Adipocyte (in vitro differentiated cells): ENCODE measurements around the gene LIMS4.
"Not testable (repeated sequence)": the region's sequence is repeated elsewhere in the genome, so short reads cannot be mapped to it uniquely, and the experiment has no call there.

Source experiments
- DNase-seq: peaks from one replicate; pipeline ENCODE4 v3.0.0-alpha.2; 2015; ENCODE audit warnings: low read depth
- H3K27me3 ChIP-seq: replicated peaks from 2 replicates; pipeline ENCODE4 v1.7.0; 2013; ENCODE audit warnings: mild to moderate bottlenecking, low read length, moderate library complexity; ENCODE audit not compliant: control insufficient read depth, insufficient read depth
- H3K36me3 ChIP-seq: 2 replicates; pipeline ENCODE4 v1.7.0; 2013; ENCODE audit warnings: low read length, mild to moderate bottlenecking, moderate library complexity; ENCODE audit not compliant: control insufficient read depth, insufficient read depth, severe bottlenecking
- H3K4me1 ChIP-seq: 2 replicates; pipeline ENCODE4 v1.7.0; 2013; ENCODE audit warnings: mild to moderate bottlenecking, low read length, moderate library complexity; ENCODE audit not compliant: control insufficient read depth, insufficient read depth
- H3K4me3 ChIP-seq: 2 replicates; pipeline ENCODE4 v1.7.0; 2013; ENCODE audit warnings: mild to moderate bottlenecking, low read length, moderate library complexity
- H3K9ac ChIP-seq: 2 replicates; pipeline ENCODE4 v1.7.0; 2013; ENCODE audit warnings: mild to moderate bottlenecking, low read length, moderate library complexity
- H3K9me3 ChIP-seq: 2 replicates; pipeline ENCODE4 v1.7.0; 2013; ENCODE audit warnings: mild to moderate bottlenecking, low read length, moderate library complexity; ENCODE audit not compliant: control insufficient read depth

The LIMS4 gene

DNA sequence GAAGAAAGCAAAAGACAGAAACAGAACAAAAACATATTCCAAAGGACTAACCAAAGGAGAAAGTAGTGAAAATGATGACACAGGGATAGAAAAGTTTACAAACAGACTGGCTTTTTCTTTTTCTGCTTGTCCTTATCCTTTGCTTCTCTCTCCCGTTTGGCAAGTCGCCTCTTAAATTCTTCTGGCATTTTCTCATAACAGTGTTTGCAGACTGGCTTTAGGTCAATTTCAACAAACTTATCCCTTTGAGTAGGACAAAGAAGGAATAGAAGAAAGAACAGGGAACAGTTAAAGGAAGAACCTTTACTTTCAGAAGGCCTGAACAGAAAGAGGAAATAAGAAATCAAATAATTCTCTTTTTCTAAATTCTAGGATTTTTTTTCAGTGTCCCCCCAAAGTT, 26.0 kb downstream of the LIMS4 start:
- H3K4me1 ChIP-seq, H3K36me3 ChIP-seq, H3K27me3 ChIP-seq, H3K4me3 ChIP-seq, H3K9me3 ChIP-seq, DNase-seq, H3K9ac ChIP-seq: not testable (repeated sequence)

DNA sequence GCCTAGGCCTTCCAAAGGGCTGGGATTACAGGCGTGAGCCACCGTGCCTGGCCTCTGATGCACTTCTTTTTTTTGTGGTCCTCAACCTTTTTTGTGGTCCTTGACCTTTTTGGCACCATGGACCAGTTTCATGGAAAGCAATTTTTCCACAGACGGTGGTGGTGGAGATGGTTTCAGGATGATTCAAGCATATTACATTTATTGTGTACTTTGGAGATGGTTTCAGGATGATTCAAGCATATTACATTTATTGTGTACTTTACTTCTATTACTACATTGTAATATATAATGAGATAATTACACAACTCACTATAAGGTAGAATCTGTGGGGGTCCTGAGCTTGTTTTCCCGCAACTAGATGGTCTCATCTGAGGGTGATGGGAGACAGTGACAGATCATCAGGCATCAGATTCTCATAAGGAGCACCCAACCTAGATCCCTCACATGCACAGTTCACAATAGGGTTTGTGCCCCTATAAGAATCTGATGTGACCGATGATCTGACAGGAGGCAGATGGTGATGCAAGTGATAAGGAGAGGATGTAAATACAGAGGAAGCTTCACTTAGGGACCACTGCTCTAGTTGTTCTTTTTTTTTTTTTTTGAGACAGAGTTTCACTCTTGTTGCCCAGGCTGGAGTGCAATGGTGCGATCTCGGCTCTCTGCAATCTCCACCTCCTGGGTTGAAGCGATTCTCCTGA, 29.2 kb downstream of the LIMS4 start:
- not testable (repeated sequence) for H3K27me3 ChIP-seq, H3K4me3 ChIP-seq, H3K9ac ChIP-seq, DNase-seq, H3K9me3 ChIP-seq, H3K4me1 ChIP-seq, H3K36me3 ChIP-seq

DNA sequence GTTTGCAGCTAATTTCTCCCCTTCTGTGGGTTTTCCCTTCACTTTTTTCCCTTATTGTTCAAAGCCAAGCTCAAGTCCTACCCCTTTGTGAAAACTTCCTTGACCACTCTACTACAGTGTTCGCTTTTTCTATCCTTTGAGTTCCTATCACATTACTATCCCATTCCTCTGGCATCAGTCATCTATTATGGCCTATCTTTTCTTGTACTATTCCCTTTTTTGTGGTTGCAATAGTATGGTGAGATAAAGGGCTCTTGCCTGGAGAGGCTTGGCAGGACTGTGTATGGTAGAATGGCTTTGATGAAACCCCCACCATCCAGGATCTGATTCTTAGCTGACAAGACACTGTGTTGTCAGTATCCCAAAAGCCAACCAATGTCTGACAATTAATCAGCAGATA, 30.7 kb downstream of the LIMS4 start:
- H3K4me1 ChIP-seq, H3K36me3 ChIP-seq, H3K9ac ChIP-seq, H3K4me3 ChIP-seq, H3K27me3 ChIP-seq, H3K9me3 ChIP-seq, DNase-seq: not testable (repeated sequence)

DNA sequence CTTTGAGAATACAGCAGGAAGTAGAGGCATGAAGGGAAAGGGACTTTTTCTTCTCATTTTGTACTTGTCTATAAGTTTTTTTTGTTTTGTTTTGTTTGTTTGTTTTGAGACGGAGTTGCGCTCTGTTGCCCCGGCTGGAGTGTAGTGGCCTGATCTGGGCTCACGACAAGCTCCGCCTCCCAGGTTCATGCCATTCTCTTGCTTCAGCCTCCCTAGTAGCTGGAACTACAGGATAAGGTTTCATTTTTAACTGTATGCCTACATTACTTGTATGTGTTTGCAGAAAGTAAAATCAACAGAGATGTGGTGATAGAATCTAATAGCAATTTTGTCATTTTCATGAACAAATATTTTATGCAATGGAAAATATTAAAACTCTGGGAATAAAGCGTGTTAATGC, 38.1 kb downstream of the LIMS4 start:
- H3K4me1 ChIP-seq, H3K4me3 ChIP-seq, DNase-seq, H3K9ac ChIP-seq, H3K27me3 ChIP-seq, H3K36me3 ChIP-seq, H3K9me3 ChIP-seq: not testable (repeated sequence)

DNA sequence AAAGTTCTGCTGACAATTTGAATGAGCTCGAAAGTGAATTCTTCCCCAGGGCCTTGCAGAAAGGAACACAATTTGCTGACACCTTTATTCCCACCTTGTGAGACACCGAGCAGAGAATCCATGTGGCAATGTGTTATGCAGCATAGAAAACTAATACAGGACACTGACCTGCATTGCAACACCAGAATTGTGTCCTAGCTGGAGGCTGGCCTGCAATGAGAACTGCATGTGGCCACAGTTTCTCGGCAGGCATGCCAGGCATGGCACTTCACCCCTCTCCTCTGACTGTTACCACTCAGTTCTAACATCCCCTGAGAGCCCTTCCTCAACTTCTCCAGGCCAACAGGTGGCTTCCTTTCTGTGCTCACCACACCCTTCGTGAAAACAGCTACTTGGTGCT, 46.9 kb downstream of the LIMS4 start:
- H3K4me1 ChIP-seq, DNase-seq, H3K27me3 ChIP-seq, H3K9ac ChIP-seq, H3K36me3 ChIP-seq, H3K9me3 ChIP-seq, H3K4me3 ChIP-seq: not testable (repeated sequence)

DNA sequence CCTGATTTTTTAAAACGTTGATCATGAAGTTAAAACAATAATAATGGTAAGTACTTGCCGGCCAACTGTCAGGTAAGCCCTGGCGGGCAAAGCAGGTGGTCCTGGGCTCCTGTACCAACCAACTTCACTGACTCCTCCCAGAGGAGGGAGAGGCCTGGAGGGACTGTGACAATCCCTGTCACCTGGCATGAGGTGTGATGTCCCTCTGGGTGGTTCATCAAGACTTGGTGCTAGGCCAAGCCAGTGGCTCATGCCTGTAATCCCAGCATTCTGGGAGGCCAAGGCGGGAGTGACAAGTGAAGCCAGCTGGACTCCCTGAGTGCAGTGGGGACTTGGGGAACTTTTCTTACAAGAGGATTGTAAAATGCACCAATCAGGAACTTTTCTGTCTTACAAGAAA, 48.2 kb downstream of the LIMS4 start:
- not testable (repeated sequence) for H3K9ac ChIP-seq, H3K4me3 ChIP-seq, DNase-seq, H3K9me3 ChIP-seq, H3K4me1 ChIP-seq, H3K27me3 ChIP-seq, H3K36me3 ChIP-seq

DNA sequence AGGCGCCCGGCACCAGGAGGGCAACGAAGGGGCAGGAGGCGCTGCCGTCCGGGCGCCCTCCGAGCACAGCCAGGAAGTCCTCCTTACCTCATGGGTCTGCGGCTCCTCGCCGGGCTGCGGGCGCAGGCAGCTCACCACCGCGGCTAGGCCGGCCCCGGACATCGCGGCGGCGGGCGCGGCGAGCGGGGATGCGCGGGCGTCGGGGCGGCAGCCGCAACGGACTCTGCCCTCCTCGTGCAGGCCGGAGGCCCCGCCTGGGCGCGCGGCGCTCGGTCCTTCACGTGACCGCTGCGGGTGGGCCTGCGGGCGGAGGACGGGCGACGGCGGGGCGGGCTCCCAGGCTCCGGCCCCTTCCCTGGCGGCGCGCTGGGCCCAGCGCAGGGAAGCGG, 49.0 kb downstream of the LIMS4 start:
- H3K36me3 ChIP-seq, H3K9me3 ChIP-seq, H3K27me3 ChIP-seq, H3K4me1 ChIP-seq, H3K9ac ChIP-seq, DNase-seq, H3K4me3 ChIP-seq: not testable (repeated sequence)

DNA sequence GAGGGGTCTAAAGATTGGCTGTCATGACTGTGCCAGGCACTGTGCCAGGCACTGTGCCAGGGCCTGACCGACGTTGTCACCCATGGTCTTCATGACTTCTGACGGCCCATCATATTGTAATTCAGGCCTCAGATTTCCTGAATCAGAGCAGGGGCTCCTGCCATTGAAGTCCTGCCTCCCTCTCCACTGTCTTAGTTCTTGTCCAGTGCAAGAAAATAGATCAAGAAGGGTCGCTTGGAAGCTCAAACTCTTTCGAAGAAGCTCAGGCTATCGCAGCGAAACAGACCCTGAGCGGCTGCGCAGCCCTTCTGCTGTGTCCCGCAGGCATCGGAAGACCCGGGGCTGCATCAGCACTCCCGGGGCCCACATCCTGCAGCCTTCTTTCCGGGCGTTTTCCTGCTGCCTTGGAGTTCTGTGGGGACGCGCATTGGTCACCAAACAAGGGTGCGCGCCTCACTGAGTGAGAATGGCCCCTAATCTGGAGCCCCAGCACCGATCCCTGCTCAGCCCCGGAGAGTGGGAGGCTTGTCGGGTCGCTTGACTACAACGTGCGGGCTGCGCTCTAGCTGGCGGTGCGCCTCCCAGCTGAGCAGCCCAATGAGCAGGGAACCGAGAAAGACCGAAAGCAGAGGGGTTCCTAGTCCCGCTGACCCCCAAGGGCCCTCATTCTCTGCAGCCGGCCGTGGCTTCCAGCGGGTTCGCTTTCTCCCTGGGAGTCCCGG, 49.6 kb downstream of the LIMS4 start:
- H3K36me3 ChIP-seq, H3K4me3 ChIP-seq, H3K4me1 ChIP-seq, DNase-seq, H3K27me3 ChIP-seq, H3K9me3 ChIP-seq, H3K9ac ChIP-seq: not testable (repeated sequence)

DNA sequence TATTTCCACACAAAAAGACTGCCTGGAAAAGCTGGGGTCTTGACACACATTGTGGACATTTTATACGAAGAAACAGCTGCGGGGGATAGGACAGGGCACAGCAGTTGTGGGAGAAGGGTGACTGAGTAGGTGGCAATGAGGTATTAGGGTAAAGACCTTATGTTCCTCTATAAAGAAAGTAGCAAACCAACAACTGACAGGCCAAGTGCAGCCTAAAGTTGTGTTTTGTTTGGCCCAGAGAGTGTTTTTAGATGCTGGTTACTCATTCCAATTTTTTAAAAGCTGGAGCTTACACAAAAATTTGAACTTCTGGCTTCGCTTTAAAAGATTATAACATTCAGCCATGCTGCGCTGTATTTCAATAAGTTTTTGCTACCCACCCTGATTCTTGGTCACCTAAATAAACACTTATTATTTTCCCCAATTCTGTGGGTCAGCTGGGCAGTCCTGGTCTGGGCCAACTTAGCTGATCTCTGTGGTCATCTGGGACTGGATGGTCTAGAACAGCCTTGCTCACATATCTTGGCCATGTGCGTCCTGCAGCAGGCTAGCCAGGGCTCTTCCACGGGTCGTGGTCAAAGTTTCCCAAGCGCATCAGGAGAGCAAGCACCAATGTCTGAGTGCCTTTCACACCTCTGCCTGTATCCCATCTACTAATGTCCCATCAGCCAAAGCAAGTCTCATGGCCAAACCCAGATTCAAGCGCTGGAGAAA, 51.8 kb downstream of the LIMS4 start:
- not testable (repeated sequence) for H3K36me3 ChIP-seq, H3K27me3 ChIP-seq, H3K9me3 ChIP-seq, H3K9ac ChIP-seq, DNase-seq, H3K4me1 ChIP-seq, H3K4me3 ChIP-seq

DNA sequence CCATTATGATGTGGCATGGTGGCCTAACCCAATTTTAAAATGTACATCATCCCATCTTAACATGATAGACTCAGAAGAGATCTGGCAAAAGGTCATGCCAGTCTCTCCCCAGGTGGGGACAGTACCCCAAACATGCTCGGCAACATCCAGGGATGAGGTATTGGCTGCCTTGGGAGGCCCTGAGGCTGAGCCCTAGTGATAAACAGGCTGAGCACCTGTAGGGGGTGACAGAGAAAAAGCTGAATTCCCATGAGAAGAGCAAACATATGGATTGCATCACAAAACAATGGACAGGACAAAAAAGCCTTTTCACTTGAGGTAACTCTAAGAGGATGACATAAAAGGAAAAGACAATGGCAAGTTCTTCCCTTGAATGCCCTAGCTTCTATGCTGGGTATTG, 65.5 kb downstream of the LIMS4 start:
- H3K36me3 ChIP-seq, H3K4me1 ChIP-seq, H3K4me3 ChIP-seq, H3K27me3 ChIP-seq, H3K9me3 ChIP-seq, DNase-seq, H3K9ac ChIP-seq: not testable (repeated sequence)

DNA sequence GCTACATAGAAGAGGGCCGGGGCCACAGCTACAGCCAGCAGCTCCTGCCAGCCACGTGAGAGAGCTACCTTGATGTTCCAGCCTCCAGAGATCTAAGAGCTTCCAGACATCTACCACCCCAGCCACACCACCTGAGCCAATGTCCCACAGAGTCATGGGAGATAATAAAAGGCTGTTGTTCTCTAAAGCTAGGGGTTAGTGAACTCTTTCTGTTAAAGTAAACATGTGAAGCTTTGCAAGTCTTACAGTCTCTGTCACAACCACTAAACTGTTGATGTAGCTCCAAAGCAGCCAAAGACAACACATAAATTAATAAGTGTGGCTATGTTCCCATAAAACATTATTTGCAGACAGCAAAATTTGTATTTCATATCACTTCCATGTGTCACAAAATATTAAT, 67.6 kb downstream of the LIMS4 start:
- H3K27me3 ChIP-seq, H3K9ac ChIP-seq, H3K4me1 ChIP-seq, H3K4me3 ChIP-seq, DNase-seq, H3K36me3 ChIP-seq, H3K9me3 ChIP-seq: not testable (repeated sequence)
